Liver (tissue), 3 donors: ENCODE data around the gene GRAMD1A.

Experiments
- CTCF ChIP-seq: fragments of 150-350 bp; IDR thresholded peaks from 2 replicates; pipeline ENCODE4 v1.5.1; 2017; ENCODE audit warnings: improper control_type of control experiment, low read depth, low read length; ENCODE audit not compliant: missing input control
- FOXA2 ChIP-seq: IDR thresholded peaks from 2 replicates; pipeline ENCODE4 v1.6.1; 2016; ENCODE audit warnings: antibody characterized with exemption
- GABPA ChIP-seq, 2 donors: IDR thresholded peaks in 1 of 2; conservative IDR thresholded peaks in 1 of 2; 2 replicates each; pipeline ENCODE4 v1.6.1; 2016; ENCODE audit warnings: antibody characterized with exemption in 2 of 2, mild to moderate bottlenecking in 1 of 2, moderate library complexity in 1 of 2
- JUND ChIP-seq, 2 donors: IDR thresholded peaks; 2 replicates each; pipeline ENCODE4 v1.6.1; 2016; ENCODE audit warnings: antibody characterized with exemption in 2 of 2
- MAX ChIP-seq: IDR thresholded peaks from 2 replicates; pipeline ENCODE4 v1.6.1; 2016; ENCODE audit warnings: antibody characterized with exemption
- RXRA ChIP-seq, 2 donors: IDR thresholded peaks; 2 replicates each; pipeline ENCODE4 v1.6.1; 2017 to 2018; ENCODE audit warnings: antibody characterized with exemption in 2 of 2, mild to moderate bottlenecking in 1 of 2
- SP1 ChIP-seq: IDR thresholded peaks from 2 replicates; pipeline ENCODE4 v1.6.1; 2018; ENCODE audit warnings: antibody characterized with exemption, mild to moderate bottlenecking
- YY1 ChIP-seq: IDR thresholded peaks from 2 replicates; pipeline ENCODE4 v1.6.1; 2016; ENCODE audit warnings: antibody characterized with exemption, mild to moderate bottlenecking
- ZBTB33 ChIP-seq: IDR thresholded peaks from 2 replicates; pipeline ENCODE4 v1.6.1; 2016; ENCODE audit warnings: antibody characterized with exemption
- TF ChIP-seq, protein P1 (sequence below): IDR thresholded peaks from 2 replicates; pipeline ENCODE4 v1.6.1; 2016; ENCODE audit warnings: antibody characterized with exemption
- donor health status: healthy.
- donor health status: healthy.

GRCh38 chr19:34994643-34995541 is 5.2 kb upstream of the GRAMD1A start:
- no peak for TF ChIP-seq CTCF
- TF ChIP-seq, protein P1, sequence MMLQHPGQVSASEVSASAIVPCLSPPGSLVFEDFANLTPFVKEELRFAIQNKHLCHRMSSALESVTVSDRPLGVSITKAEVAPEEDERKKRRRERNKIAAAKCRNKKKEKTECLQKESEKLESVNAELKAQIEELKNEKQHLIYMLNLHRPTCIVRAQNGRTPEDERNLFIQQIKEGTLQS = no peak
- no peak for TF ChIP-seq ZBTB33
- TF ChIP-seq FOXA2 = peak; percentile 96
- TF ChIP-seq RXRA (IDR thresholded peaks at IDR 0.05) = peak; percentile 53 to 59
- peak; percentile 31 for TF ChIP-seq YY1
- TF ChIP-seq GABPA (IDR thresholded peaks at IDR 0.05 in 1 of 2, conservative IDR thresholded peaks at IDR 0.05 in 1 of 2) = no peak
- no peak for TF ChIP-seq JUND (IDR thresholded peaks at IDR 0.05)
- TF ChIP-seq SP1 = peak; percentile 95
- TF ChIP-seq MAX = peak; percentile 54
